ENCODE results near the gene STXBP1. TPM values are rescaled to one million over a fixed set of nuclear protein-coding genes. Genes with fewer than 3 reads are reported as not detected.
"Not testable (repeated sequence)": the region's sequence is repeated elsewhere in the genome, so short reads cannot be mapped to it uniquely, and the experiment has no call there.

The STXBP1 gene
- total and polyA plus RNA-seq, 9 donors = 5.3 to 19.5 (median 13.1) TPM

DNA sequence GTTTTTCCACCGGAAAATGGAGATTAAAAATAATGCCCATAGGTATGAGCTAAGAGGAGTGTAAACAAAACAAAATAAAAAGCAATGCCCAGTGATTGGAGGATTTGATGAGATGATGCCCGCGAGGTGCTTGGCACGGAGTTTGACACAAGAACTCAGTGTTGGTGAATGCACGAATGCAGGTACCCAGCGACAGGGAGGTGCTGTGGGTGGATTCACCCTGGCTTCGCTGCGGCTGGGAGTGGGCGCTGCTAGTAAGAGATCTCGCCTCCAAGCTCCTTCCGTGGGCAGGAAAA lies 526 bp upstream of the STXBP1 start:
- Histone ChIP-seq H3K27me3 (ENCODE audit: control insufficient read depth, insufficient read depth, low read length) (peaks cover 24% of the 10 kb centered on the region), H3K4me1 (ENCODE audit: control insufficient read depth, insufficient read depth, low read length) (peaks cover 30% of the 10 kb centered on the region), H3K4me3 (ENCODE audit: low read length) (peak overlapping the region; percentile 71), H3K36me3 (ENCODE audit: control insufficient read depth, insufficient read depth, low read length) (no peaks in the 10 kb centered on the region), H3K27ac (ENCODE audit: low read length) (peak overlapping the region; percentile 63), H3K9me3 (replicated peaks; ENCODE audit: control insufficient read depth, low read depth, low read length) (no peaks in the 10 kb centered on the region)
- 3% methylated on average over 10 of the region's 11 CpGs for WGBS (ENCODE audit: insufficient coverage)
- DNase-seq = no peak

DNA sequence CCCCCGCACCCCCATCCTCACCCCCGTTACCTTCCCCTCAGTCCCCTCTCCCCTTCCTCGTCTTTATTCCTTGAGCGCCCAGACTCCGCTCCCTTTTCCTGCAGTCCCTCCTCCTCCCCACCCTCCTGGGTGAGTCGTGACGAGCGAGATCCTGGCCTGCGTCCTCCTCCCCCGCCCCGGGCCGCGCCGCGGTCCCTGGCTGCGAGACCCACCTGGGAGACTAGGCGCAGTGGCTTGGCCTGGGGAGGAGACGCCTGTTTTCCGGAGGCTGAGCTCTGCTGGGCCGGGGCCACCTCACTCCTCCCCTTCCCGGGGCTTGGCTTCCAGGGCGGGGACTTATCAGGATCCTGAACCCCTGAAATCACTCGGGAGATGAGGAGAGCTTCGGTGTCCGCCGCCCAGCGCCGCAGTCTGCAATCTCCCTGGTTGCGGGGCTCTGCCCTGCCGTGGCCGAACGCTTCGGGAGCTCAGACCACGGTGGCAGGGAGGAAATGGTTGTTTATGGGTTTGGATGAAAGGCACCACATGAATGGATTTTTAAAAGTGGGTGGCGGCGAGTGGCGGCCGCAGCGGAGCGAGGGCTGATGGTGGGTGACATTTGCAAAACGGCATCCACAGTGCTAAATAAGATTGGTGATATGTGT lies 984 bp downstream of the STXBP1 start:
- Histone ChIP-seq H3K27ac (ENCODE audit: low read length) (peak overlapping the region; percentile 73), H3K4me1 (ENCODE audit: control insufficient read depth, insufficient read depth, low read length) (peaks cover 17% of the 10 kb centered on the region), H3K9me3 (replicated peaks; ENCODE audit: control insufficient read depth, low read depth, low read length) (no peaks in the 10 kb centered on the region), H3K36me3 (ENCODE audit: control insufficient read depth, insufficient read depth, low read length) (no peaks in the 10 kb centered on the region), H3K27me3 (ENCODE audit: control insufficient read depth, insufficient read depth, low read length) (peaks cover 24% of the 10 kb centered on the region), H3K4me3 (ENCODE audit: low read length) (peak overlapping the region; percentile 77)
- DNase-seq = peak; percentile 82
- under 1% methylated on average over 31 of the region's 41 CpGs for WGBS (ENCODE audit: insufficient coverage)

DNA sequence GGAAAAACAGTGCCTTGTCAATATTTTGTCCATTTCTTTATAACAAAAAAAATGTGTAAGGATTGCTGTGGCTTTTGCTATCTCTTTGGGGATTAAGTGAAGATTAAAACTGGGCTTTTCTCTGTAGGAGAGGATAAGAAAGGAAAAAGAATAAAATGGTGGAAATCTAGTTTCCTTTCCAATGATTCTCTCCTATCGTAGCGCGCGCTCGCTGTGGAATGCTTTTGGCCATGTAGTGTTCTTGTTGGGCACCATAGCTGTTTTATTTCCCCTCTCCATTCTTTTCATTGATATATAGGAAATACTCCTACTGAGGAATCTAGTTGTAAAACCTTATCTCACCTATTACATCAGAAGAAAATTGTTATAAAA lies 1.5 kb downstream of the STXBP1 start:
- no peaks in the 10 kb centered on the region for H3K9me3 ChIP-seq (replicated peaks; ENCODE audit: control insufficient read depth, low read depth, low read length)
- H3K36me3 ChIP-seq (ENCODE audit: control insufficient read depth, insufficient read depth, low read length) = no peaks in the 10 kb centered on the region
- H3K4me3 ChIP-seq (ENCODE audit: low read length) = peak overlapping the region; percentile 77
- H3K27me3 ChIP-seq (ENCODE audit: control insufficient read depth, insufficient read depth, low read length) = peaks cover 23% of the 10 kb centered on the region
- peak overlapping the region; percentile 73 for H3K27ac ChIP-seq (ENCODE audit: low read length)
- peaks cover 14% of the 10 kb centered on the region for H3K4me1 ChIP-seq (ENCODE audit: control insufficient read depth, insufficient read depth, low read length)
- WGBS (ENCODE audit: insufficient coverage) = no CpG with 5 or more reads among the region's 5 CpGs
- no peak for DNase-seq

DNA sequence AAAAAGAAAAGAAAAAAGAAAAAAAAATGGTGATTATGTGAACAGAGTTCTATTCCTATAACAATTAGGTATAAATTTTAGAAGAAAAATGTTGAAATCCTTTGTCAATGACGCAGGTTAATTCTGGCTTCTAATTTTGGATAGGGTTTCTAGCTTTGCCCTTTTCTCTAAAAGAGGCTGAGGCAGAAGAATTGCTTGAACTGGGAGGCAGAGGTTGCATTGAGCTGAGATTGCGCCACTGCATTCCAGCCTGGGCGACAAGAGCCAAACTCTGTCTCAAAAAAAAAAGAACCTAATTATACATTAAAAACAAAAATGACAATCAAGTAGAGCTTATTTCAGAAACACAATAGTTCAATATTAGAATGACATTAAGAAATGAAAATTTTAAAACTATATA lies 2.9 kb downstream of the STXBP1 start:
- WGBS (ENCODE audit: insufficient coverage) = 100% methylated on average over 1 of the region's 3 CpGs
- H3K4me1 ChIP-seq (ENCODE audit: control insufficient read depth, insufficient read depth, low read length) = peaks cover 11% of the 10 kb centered on the region
- DNase-seq = no peak
- no peaks in the 10 kb centered on the region for H3K36me3 ChIP-seq (ENCODE audit: control insufficient read depth, insufficient read depth, low read length)
- no peaks in the 10 kb centered on the region for H3K9me3 ChIP-seq (replicated peaks; ENCODE audit: control insufficient read depth, low read depth, low read length)
- H3K27ac ChIP-seq (ENCODE audit: low read length) = no peak overlapping the region
- H3K4me3 ChIP-seq (ENCODE audit: low read length) = no peak overlapping the region
- peaks cover 13% of the 10 kb centered on the region for H3K27me3 ChIP-seq (ENCODE audit: control insufficient read depth, insufficient read depth, low read length)

DNA sequence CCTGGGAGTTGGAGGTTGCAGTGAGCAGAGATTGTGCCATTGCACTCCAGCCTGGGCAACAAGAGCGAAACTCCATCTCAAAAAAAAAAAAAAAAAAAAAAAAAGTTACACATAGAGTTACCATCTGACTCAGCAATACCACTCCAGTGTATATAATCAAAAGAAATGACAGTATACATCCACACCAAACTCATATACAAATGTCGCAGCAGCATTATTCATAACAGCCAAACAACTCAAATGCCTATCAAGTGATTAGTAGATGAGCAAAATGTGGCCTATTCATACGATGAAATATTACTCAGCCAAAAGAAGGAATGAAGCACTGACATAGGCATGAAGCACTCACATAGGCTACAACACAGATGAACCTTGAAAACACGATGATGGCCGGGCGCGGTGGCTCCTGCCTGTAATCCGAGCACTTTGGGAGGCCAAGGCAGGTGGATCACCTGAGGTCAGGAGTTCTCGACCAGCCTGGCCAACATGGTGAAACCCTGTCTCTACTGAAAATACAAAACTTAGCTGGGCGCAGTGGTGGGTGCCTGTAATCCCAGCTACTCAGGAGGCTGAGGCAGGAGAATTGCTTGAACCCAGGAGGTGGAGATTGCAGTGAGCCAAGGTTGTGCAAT lies 9.4 kb downstream of the STXBP1 start:
- not testable (repeated sequence) for H3K36me3 ChIP-seq (ENCODE audit: control insufficient read depth, insufficient read depth, low read length); H3K9me3 ChIP-seq (replicated peaks; ENCODE audit: control insufficient read depth, low read depth, low read length); H3K27ac ChIP-seq (ENCODE audit: low read length); DNase-seq; H3K4me1 ChIP-seq (ENCODE audit: control insufficient read depth, insufficient read depth, low read length); H3K27me3 ChIP-seq (ENCODE audit: control insufficient read depth, insufficient read depth, low read length); H3K4me3 ChIP-seq (ENCODE audit: low read length)
- WGBS (ENCODE audit: insufficient coverage) = 95% methylated on average over 7 of the region's 10 CpGs

DNA sequence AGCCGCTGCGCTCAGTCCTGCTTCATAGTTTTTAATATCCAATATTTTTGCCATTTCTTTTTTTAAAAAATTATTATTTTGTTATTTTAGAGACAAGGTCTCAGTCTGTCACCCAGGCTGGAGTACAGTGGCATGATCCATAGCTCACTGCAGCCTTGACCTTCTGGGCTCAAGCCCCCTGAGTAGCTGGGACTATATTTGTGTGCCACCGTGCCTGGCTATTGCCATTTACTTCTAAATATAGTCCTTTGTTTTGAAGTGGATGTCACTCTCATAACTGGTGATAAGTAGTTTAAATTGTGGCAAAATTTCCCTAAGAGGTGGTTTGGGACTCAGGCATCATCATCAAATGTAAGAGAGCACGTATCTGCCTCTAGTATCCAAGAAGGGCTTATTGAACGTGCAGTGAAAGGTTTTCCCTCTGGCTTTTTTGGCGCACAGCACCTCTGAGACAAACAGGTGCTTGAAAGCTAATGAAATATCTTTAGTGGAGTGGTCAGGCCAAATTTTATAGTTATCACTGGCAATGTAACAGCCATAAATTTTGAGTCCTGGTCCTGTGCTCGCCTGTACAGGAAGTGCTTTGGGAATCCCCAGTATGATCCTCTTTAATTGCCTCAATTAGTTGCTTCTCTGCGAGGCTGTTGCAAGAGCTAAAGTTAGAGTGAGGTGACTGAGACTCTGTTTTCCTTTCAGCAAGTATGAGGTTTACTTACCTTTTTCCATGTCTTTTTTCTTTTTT lies 14.8 kb downstream of the STXBP1 start:
- Histone ChIP-seq H3K27me3 (ENCODE audit: control insufficient read depth, insufficient read depth, low read length) (no peaks in the 10 kb centered on the region), H3K9me3 (replicated peaks; ENCODE audit: control insufficient read depth, low read depth, low read length) (no peaks in the 10 kb centered on the region), H3K36me3 (ENCODE audit: control insufficient read depth, insufficient read depth, low read length) (no peaks in the 10 kb centered on the region), H3K27ac (ENCODE audit: low read length) (no peak overlapping the region), H3K4me3 (ENCODE audit: low read length) (no peak overlapping the region), H3K4me1 (ENCODE audit: control insufficient read depth, insufficient read depth, low read length) (peaks cover 12% of the 10 kb centered on the region)
- 31% methylated on average over 2 of the region's 8 CpGs for WGBS (ENCODE audit: insufficient coverage)
- DNase-seq = no peak

DNA sequence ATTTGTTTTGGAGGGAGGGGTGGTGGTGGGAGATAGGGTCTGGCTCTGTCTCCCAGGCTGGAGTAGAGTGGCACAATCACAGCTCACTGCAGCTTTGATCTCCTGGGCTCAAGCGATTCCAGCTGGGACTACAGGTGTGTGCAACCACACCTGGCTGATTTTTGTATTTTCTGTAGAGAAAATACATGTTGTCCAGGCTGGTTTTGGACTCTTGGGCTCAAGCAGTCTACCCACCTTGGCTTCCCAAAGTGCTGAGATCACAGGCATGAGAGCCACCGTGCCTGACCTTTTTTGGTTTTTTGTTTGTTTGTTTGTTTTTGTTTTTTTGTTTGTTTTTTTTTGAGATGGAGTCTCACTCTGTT lies 15.4 kb downstream of the STXBP1 start:
- H3K9me3 ChIP-seq (replicated peaks; ENCODE audit: control insufficient read depth, low read depth, low read length) = no peaks in the 10 kb centered on the region
- H3K4me1 ChIP-seq (ENCODE audit: control insufficient read depth, insufficient read depth, low read length) = peaks cover 12% of the 10 kb centered on the region
- DNase-seq = no peak
- 38% methylated on average over 1 of the region's 2 CpGs for WGBS (ENCODE audit: insufficient coverage)
- H3K4me3 ChIP-seq (ENCODE audit: low read length) = no peak overlapping the region
- no peaks in the 10 kb centered on the region for H3K27me3 ChIP-seq (ENCODE audit: control insufficient read depth, insufficient read depth, low read length)
- no peak overlapping the region for H3K27ac ChIP-seq (ENCODE audit: low read length)
- no peaks in the 10 kb centered on the region for H3K36me3 ChIP-seq (ENCODE audit: control insufficient read depth, insufficient read depth, low read length)

DNA sequence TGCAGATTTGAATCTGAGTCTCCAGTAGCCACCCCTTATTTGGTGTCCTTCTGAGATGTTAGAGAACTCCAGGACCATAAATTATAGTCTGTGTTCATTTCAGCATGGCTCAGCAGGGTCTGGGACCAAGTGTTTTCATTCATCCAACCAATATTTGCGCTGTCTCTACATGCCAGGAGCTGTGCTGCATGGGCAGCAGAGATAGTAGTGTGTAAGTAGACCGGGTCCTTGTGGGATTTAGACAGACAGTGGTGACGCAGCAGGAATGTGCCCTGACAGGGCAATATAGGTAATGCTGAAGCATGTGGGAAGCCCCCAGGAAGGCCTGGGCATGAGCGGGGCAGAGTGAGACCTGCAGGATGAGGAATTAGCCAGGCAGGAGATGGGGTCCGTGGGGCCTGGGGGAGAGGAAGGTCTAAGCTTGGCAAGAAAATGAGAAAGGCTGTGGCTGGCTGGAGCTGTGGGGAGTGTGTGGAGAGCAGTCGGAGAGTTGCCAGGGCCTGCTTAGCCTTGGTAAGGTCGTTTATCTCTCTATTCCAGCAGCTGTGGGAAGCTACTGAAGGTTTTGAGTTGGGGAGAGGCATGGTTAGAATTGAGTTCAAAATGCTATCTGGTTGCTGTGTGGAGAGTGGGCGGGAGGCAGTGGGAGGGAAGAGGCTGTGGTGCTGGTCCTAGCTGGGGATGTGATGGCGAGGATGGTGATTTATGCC lies 16.8 kb downstream of the STXBP1 start:
- Histone ChIP-seq H3K4me1 (ENCODE audit: control insufficient read depth, insufficient read depth, low read length) (peaks cover 12% of the 10 kb centered on the region), H3K27ac (ENCODE audit: low read length) (no peak overlapping the region), H3K9me3 (replicated peaks; ENCODE audit: control insufficient read depth, low read depth, low read length) (no peaks in the 10 kb centered on the region), H3K4me3 (ENCODE audit: low read length) (no peak overlapping the region), H3K27me3 (ENCODE audit: control insufficient read depth, insufficient read depth, low read length) (no peaks in the 10 kb centered on the region), H3K36me3 (ENCODE audit: control insufficient read depth, insufficient read depth, low read length) (no peaks in the 10 kb centered on the region)
- WGBS (ENCODE audit: insufficient coverage) = 56% methylated on average over 8 of the region's 9 CpGs
- DNase-seq = peak; percentile 41

DNA sequence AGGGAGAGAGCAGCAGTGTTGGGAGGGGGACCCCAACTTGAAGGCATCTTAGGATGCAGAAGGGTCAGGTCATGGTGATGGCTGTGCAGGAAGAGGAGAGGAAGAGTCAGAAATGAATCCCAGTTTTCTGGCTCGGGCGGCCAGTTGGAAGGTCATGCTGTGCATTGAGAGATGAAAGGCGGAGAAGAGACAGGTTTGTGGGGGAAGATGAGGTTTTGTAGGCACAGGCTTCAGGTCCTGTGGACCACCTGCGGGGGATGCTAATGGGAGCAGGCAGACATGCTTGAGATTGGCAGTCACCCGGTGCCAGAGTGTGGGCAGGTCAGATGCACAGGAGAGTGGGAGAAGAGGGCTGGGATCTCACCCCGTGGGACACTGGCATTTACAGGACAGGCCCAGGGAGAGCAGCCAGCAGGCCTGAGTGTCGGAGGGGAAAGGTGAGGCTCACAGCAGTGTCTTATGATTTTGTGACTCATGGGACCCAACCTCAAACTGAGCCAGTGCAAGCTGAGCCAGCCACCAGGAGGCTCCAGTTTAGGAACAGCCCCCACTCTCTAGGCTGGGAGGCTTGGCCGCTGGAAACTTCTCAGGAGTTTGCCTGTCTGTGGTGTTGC lies 17.5 kb downstream of the STXBP1 start:
- no peak for DNase-seq
- no peaks in the 10 kb centered on the region for H3K36me3 ChIP-seq (ENCODE audit: control insufficient read depth, insufficient read depth, low read length)
- no peaks in the 10 kb centered on the region for H3K9me3 ChIP-seq (replicated peaks; ENCODE audit: control insufficient read depth, low read depth, low read length)
- no peak overlapping the region for H3K4me3 ChIP-seq (ENCODE audit: low read length)
- no peak overlapping the region for H3K27ac ChIP-seq (ENCODE audit: low read length)
- 82% methylated on average over 7 of the region's 8 CpGs for WGBS (ENCODE audit: insufficient coverage)
- no peaks in the 10 kb centered on the region for H3K27me3 ChIP-seq (ENCODE audit: control insufficient read depth, insufficient read depth, low read length)
- peaks cover 15% of the 10 kb centered on the region for H3K4me1 ChIP-seq (ENCODE audit: control insufficient read depth, insufficient read depth, low read length)
